ENCODE data around the gene APCDD1L.
"Not testable (repeated sequence)": the region's sequence is repeated elsewhere in the genome, so short reads cannot be mapped to it uniquely, and the experiment has no call there.

Gene APCDD1L

DNA sequence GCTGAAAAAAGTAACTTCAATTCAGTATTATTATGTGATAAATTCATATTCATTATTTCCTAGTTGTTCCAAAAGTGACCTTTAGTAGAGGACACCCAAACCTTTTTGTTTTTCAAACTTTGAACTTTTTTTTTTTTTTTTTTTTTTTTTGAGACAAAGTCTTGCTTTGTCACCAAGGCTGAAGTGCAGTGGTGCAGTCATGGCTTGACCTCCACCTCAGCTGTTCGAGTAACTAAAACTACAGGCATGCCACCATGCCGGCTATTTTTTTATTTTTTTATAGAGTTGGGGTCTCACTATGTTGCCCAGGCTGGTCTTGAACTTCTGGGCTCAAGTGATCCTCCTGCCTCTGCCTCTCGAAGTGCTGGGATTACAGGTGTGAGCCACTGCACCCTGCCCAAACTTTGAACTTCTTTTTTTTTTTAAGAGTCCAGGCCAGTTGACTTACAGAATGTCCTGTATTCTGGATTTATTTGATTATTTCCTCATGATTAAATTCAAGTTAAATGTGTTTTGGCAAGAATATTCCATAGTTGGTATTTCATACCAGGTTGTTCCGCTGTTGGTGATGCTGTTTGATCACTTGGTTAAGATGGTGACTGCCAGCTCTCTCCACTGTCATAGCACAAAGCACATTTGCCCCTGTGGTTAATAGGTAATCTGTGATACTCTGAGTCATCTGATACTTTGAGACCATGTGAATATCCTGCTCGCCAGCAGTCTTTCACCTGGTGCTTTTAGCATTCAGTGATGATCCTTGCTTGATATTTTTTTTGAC, 78.1 kb downstream of the APCDD1L start:
- no peak for DNase-seq

DNA sequence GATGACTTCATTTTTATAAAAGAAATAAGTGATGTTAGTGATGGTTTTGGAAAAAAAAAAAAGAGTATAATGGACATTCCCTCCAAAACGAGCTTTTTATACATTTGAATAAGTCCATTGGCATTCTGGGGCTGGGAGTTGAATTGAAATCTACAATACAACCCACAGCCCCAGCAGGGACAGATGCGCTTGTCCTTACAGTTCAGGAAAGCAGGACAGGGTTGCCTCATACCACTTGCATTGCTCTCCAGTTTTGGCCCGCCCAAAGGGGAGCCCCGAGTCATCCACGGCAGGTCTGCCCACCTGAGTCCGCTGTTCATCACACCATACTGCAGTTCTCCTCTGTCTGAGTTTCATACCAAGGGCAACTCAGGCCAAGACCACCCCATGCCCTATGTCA, 80.0 kb downstream of the APCDD1L start:
- no peak for DNase-seq

DNA sequence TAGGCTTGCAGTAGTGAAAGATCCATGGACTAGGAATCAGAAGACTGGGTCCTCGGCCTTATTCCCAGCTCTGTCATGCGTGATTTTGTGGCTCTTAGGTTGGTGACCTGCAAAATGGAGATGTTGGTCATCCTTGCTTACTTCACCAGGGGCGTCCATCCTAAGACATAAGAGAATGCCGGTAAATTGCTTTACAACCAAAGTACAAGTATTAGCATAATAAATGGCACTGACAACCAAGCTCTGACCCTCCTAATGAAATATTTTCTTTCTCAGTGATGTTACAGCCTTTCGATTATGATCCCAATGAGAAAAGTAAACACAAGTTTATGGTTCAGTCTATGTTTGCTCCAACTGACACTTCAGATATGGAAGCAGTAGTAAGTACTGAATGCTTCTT, 80.9 kb downstream of the APCDD1L start:
- DNase-seq: no peak

DNA sequence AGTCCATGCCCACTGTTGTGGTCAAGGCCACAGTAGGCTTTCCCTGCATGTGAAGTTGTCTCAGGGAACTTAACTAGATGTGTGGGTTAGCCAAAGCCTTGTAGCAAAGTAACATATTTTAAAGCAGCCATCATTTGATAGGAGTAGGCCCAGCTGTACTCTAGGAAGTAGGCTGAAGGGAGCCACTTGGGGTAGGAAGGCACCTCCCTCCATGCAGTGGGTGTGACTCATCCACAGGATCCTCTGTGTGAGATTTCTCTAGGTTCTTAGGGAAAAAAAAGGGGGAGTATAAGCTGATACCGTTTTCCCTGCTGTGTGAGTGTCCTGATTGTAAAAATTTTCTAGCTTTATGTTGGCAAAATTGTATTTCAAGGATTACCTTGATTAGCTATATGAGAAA, 81.4 kb downstream of the APCDD1L start:
- no peak for DNase-seq

DNA sequence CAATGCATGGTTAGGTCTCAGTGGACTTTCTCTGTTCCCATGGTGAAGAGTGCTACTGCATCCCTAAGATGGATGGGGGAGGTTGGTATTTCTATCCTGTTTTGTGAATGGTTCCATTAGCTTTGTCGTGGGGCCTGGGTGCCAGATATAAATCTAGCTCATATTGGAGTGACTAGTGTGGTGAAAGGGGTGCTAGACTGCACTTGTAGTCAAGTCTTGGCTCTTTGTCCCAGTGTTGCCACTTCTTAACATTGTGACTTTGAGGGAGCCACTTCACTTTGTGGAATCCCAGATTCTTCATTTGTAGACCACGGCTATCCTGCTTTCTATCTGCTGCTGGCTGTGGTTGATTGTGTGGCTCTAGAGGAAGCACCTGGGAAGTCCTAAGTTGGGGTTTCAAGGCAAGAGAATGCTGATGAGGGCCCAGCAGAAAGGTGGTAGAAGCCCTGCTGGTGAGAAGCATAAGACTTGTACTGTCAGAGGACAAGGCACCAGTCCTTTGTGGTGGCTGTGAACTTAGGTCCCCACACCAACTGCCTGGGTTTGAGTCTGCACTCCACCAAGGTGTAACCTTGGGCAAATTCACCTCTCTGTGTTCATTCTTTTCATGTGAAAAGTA, 82.1 kb downstream of the APCDD1L start:
- no peak for DNase-seq

DNA sequence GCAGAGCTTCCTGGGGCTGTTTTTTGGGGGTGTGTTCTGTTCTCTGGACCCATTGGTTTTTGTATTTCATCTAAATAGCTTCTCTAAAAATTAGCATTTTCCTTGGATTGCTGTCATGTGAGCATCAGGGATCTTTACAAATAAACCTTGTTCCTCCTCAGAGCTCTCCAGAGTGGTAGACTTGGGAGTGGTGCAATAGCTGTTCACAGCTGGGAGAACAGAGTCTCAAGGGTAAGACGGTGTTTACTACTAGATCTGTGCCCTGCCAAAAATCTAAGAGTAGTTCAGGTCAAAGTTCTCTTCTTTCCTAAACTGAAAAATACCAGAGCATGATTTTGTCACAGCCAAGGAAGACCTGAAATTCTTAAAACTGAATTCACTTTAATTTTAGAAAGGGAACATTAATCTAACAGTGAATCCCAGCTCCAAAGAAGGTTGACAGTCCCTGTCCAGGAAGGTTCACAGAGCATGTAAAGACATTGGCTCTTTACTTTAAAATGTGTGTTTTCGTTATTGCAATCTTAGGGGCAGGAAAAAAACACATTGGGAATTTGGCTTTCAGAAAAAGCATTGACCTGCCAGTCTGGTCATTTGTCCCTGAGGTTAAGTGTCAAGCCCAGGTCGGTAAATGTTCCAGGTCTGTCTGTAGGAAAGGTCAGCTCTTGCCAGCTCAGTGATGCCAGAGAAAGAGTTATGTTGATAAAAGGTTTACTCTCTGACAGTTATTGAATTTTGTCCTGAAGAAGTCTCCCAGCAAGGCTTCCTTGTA, 82.8 kb downstream of the APCDD1L start:
- DNase-seq: no peak

DNA sequence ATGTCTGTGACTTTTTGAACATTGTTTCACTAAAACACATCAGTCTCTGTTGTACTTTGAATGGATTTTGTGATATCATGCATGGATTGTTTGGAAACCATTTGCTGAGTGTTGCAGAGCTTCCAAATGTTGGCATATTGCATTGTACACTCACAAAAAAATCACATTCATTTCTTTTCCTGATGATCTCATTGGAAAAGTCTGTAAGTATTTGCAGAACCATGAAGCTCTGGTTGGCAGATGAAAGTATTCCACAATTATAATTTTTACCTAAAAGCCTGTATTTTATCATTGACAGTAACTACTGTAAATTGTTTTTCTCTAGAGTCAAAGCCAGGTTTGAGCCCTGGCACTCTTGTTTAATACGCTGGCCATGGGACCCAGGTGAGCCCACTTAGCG, 84.1 kb downstream of the APCDD1L start:
- DNase-seq: no peak

DNA sequence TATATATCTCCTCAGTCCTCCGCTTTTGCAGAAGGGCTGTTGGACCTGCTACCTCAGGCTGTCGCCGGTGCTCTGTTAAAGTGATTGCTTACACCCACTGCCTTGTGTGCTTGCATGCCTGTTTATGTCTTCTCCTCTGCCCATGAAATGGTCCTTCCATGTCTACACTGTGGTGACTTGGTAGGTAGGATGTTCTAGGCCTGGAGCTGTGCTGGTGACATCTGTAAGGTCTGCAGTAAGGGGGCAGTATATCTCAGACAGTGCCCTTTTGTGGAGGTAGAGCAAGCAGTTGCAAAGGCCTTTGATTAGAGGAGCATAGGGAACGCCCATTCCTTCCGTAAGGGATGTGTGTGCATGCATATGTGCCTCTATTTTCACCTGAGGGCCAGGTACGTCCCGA, 85.9 kb downstream of the APCDD1L start:
- no peak for DNase-seq

DNA sequence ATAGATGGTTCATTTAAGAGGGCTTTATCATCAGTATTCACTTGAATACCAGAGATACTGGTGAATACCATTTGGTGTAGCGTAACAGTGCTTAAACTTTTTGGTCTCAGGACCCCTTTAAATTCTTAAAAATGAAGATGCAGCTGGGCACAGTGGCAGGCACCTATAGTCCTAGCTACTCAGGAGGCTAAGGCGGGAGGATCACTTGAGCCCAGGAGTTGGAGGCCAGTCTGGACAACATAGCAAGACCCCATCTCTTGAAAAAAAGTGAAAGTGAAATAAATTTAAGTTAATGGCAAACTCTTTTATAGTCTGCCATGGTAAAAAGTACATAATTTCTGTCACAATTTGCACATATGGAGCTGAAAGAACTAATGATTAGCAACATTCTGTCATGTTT, 86.8 kb downstream of the APCDD1L start:
- no peak for DNase-seq

DNA sequence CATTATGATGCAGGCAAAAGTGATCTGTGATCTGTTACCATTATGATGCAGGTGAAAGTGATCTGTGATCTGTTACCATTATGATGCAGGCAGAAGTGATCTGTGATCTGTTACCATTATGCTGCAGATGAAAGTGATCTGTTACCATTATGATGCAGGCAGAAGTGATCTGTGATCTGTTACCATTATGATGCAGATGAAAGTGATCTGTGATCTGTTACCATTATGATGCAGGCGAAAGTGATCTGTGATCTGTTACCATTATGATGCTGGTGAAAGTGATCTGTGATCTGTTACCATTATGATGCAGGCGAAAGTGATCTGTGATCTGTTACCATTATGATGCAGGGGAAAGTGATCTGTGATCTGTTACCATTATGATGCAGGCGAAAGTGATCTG, 87.6 kb downstream of the APCDD1L start:
- not testable (repeated sequence) for DNase-seq

DNA sequence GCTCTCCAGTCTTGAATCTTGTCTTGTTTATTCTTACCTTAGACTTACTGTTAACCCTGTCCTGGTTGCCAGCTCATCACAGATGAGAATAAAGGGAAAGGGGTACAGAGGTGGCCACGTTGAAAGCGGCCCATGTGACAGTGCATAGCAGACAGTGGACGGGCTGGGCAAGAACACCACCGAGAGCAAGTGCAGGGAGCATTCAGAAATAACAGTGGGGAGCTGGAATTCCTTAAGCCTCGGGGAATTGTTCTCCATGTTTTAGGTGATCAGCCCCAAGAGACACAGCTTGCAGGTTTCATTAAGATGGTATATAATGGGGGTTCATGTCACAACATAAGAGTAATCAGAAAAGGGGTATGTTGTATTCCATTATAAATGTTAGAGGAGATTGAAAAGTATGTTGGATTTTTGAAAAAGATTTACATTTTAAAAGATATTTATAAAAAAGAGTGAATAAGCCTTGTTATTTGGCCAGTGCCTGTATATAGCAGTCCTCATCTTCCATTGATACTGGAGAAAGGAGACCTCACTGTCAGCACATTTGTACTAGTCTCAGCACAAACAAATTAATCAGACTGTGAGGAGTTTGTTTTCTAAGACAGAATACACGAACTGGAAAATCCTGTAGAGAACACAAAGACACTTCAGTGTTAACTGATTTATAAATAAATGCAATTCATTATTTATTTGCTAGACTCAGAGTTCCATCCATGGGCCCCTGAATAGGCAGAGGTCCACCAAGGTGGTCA, 90.8 kb downstream of the APCDD1L start:
- no peak for DNase-seq

DNA sequence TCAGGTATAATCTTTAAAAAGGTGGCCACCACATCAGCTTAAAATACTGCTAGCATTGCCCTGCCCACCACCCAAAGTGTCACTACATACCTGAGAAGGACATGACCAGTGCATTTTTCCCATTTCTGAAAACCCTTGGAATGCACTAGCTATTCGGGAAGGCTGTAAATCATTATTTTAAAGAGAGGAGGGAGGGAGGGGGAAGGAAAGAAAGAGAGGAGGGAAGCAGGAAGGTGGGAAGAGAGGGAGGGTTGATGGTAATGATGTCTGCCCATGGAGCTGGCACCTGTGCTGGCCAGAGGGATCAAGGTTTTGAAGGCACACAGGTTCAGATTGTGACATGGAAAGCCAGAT, 93.7 kb downstream of the APCDD1L start:
- no peak for DNase-seq

DNA sequence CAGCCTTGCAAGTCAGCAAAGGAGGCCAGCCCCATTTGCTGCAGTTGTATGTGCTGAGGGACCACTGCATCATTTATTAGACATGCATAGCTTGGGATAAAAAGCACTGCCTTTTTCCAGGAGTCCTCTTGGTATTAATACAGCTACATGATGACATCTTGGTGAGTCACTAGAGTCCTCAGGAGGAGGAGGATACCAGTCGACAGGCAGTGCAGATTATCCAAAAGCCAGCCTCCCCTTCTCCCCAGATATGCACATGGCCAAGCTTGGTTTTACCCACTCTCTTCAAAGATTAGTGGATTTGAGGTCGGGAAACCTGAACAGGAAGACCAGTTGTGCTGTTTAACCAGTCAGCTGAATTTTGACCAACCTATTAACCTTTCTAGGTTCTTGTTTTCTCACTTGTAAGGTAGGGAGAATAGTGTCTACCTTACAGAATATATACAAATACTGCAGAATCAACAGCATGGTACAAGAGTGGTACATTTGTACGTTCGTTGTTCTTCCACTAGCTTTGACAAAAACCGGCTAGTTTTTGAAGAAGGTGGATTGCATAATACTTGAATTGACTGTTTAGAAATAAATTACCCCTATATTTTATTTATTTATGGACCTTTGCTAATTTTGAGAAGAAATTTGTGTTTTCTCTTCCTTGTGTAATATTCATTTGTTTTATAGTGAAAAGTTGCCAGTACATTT, 94.3 kb downstream of the APCDD1L start:
- no peak for DNase-seq

DNA sequence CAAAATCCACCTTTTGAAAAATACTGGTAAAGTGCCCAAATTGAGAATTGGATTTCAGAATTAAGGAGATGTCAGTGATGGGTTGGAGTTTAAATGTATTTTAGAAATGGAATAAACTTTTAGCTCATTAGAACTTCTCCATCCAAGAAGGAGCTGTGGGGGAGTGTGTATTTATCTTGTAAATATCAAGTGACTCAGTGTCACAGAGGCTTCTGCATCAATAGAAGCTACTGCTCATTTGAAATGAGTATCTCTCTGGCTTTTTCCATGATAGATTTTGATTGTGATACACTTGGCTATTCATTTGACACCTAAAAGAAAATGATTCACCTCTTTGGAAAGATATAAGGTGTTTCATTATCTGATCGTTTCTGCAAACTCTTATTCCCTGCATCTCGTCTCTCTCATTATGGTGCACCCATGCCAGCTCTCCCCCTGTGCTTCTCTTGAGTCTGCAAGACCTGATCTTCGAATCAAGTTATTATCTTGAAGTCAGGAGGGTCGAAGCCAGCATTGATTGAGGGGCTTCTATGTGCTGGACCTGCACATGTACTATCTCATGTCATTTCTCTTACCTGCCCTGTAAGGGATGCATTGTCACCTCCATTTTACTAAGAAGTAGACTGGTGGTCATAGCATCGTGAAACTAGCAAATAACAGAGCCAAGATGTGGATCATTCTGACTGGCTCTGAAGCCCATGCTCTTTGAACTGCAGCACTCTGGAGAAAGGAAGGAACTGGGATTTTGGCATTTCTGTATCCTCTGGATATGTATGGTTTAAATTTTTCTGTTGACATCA, 96.0 kb downstream of the APCDD1L start:
- no peak for DNase-seq

DNA sequence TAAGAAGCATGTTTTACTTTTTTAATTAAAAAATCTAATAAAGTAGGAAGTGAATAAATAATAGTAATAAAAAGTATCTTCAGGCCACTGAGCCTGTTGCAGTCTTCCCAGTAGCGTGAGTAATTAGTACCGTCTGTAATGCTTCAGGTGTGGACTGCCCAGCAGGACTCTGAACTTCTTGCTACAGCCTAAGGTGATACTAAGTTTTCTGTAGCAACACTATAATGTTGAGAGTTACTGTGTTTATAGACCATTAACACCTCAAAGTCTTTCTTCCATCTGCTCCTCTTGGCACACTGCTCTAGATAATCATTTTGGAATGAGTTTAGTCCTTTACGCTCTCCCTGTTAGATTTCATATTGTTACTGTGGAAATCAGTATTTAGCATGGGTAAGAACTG, 97.8 kb downstream of the APCDD1L start:
- no peak for DNase-seq

DNA sequence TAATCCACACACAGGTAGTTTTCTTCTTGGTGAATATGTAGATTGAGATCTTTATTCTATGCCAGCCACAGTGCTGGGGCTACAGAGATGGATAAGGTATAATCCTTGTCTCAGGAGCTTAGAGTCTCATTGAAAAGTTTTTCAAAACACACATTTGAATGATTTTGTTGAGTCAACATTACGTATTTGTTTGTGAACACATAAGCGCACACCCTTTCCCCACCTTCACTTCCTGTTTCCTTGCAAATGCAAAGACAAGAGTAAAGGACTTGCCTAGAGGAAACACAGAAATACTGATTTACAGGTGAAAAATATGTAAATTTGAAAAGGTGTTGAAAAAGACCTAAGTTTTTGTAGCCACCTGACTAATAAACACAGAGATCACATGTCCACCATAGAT, 98.4 kb downstream of the APCDD1L start:
- no peak for DNase-seq

DNA sequence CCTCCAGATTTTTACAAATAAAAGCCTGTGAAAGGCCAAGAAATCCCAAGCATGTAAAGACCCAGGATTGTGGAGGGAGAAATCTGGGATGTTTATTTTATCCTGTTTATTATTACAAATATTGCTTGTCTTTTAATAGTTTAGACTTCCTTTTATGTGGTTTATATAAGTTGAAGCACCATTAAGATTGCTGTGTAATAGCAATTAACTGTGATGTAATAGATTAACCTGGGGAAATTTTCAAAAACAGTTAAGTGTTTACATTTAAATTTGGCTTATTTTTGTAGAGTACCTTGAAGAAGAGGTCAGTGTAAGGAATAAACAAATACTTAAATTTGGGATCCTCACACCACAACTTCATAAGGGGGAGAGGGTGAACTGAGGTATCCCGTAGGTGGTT, 99.1 kb downstream of the APCDD1L start:
- no peak for DNase-seq

DNA sequence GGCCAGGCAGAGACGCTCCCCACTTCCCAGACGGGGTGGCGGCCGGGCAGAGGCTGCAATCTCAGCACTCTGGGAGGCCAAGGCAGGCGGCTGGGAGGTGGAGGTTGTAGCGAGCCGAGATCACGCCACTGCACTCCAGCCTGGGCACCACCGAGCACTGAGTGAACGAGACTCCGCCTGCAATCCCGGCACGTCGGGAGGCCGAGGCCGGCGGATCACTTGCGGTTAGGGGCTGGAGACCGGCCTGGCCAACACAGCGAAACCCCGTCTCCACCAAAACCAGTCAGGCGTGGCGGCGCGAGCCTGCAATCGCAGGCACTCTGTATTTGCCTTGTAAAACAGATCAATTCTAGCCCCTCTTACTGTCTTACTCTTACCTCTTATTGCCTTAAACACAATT, 100.4 kb downstream of the APCDD1L start:
- not testable (repeated sequence) for DNase-seq

DNA sequence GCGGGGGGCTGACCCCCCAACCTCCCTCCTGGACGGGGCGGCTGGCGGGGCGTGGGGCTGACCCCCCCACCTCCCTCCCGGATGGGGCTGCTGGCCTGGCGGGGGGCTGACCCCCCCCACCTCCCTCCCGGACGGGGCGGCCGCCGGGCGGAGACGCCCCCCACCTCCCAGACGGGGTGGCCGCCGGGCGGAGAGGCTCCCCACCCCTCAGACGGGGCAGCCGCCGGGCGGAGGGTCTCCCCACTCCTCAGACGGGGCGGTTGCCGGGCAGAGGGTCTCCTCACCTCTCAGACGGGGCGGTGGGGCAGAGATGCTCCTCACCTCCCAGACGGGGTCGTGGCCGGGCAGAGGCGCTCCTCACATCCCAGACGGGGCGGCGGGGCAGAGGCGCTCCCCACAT, 101.0 kb downstream of the APCDD1L start:
- DNase-seq: not testable (repeated sequence)
